GM21390 (cell line): ENCODE data around the gene PCNT.

ENCODE experiments used
- ATAC-seq: cut with Tn5 transposase; IDR thresholded peaks from one replicate; pipeline ENCODE4 v1.9.1; 2021; ENCODE audit not compliant: unreplicated experiment

The PCNT gene

DNA sequence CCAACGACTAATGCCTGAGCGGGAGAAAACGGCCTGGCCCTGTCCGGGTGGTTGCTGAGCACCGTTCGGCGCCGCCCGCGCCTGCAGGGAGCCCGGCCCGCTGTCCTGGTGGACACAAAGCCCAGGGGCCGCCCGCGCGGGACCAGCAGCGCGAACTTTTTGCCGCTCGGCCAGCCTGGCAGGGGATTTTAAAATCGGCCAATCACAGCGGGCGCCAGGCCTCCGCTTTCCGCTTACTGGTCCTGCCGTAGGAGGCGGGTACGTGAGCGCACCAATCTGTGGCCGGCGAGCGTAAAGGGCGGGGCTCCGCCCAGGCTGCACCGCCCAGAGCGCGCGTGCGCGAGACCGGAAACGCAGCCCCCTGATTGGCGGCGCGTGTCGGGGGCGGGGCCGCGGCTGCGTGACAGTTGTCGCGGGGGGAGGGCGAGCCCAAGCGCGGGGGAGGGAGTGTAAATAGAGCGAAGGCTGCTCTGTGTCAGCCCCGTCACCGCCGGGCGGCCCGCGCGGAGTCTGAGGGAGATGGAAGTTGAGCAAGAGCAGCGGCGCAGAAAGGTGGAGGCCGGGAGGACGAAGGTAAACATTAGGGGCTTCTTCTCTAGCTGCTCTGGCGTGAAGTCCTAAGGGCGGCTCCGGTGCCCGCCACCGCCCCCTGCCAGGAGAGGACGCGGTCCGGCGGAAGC is at the start of gene PCNT, which contains the start of gene C21orf58:
Gene PCNT (plus strand): TSS at position 447 of the 680 bp plus-strand sequence. CDS start 73 bp downstream, at position 520.
Gene C21orf58 (minus strand): TSS at position 161 of the 680 bp plus-strand sequence. CDS start 1,132 bp downstream, outside the sequence.
- ATAC-seq = peak; percentile 68

- no peak for ATAC-seq
Measured at GRCh38 chr21:46274797-46275390, 49.1 kb upstream of the PCNT start.

DNA sequence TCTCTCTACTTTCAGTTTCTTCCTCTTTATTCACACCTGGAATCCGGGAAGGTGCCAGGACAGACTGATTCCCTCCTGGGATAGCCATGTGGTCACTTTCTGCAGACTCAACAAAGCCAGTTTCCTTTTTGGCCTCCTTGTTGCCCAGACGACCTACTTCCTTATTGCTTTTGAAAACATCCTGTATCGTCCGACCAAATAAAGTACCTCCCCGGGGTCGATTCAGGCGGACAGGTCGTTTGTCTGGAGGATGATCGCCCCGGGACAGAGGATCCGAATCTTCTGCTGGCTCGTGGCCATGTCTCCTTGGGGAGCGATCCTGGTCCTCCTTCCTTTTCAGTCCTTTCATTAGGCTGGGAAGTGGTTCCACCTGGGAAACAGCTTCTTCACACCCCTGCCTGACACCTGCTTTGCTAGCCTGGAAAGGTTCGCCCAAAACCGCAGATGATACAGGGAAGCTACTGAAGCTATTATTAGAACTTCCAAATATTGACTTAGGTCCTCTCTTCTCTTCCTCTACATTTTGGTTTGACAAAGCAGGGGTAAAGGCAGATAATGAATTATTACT is 39.8 kb upstream of the PCNT start:
- no peak for ATAC-seq

- no peak for ATAC-seq
Measured at GRCh38 chr21:46284733-46285132, 39.2 kb upstream of the PCNT start.

DNA sequence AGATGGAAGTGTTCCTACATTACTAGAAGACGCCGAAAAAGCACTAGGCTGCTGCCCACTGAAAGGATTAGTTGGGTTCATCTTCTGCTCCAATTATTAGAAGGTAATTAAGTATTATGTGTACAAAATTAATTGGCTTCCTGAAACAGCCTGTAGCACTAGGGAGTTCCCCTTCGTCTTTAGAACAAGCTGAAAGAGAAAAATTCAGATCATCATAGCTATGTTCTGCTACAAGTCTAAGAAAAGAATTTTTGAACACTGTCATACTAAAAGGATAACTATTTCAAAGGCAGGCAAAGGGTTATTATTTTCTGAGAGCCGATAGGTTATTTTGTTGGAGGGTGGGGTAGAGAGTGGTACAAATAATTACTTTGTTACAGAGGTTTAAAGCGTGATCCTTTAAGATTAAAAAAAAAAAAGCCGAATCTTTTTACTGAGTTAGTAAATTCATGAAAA is 38.7 kb upstream of the PCNT start, which contains the start of gene MCM3AP:
Gene MCM3AP (minus strand): TSS at position 406 of the 456 bp plus-strand sequence. CDS start 325 bp downstream, at position 81.
- no peak for ATAC-seq

DNA sequence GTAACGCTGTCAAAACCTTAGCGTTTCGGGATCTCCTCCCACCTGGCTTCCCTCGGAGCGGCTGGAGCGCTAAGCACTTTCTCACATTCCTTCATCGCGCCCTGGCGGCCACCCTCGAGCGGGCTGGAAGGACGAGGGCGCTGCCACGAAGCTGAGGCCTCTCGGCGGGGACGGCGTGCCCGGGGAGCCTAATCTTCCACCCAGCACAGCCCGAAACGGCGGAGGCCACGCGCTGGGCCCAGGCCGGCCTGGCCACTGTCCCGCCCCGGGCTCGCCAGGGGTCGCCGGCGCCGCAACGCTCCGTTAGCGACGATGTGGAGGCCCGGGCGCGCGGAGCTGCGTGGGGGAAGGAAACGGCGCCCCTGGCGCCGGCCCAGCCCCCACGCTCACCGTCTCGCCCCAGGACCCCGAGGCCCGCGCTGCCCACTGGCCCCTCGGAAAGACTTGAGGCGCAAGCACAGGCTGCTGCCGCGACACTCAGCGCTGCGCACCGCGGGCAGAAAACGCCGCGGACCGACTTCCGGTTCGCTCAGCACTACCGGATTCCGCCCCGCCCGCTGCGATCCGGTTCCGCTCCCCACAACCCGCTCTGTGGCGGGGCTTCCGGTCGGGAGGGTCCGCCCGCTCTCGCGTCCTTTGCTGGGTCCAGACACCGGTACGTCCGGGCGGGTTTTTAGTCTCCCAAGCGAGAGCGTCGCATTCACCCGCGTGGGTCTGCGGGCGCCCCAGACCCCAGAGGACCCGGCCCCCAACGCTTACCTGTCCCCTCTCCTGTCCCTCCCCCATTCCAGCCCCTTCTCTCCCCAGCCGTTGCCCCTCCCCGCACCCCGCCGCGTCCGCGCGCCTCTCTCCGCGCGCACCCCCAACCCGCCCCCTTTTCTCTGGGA is 38.0 kb upstream of the PCNT start, which contains the start of gene YBEY:
Gene YBEY (plus strand): TSS at position 582 of the 887 bp plus-strand sequence. CDS start 572 bp downstream, outside the sequence.
- ATAC-seq = peak; percentile 84

DNA sequence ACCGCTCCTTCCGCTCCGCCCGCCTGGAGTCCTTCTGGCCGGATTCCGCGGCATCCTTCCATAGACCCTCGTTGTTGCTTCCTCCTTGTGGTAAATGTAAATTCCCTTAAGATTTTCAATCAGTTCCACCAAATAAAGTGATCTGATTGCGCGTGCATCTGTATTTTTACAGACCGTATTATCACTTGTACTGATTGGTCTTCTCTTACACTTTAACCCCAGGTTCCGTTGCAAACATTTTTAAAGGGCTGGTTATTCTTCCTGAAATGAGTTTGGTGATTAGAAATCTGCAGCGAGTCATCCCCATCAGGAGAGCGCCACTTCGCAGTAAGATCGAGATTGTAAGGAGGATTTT is 37.3 kb upstream of the PCNT start:
- ATAC-seq = no peak

- ATAC-seq = no peak
Measured at GRCh38 chr21:46287541-46287940, 36.4 kb upstream of the PCNT start.

GRCh38 chr21:46289655-46290179 is 34.2 kb upstream of the PCNT start:
- no peak for ATAC-seq

DNA sequence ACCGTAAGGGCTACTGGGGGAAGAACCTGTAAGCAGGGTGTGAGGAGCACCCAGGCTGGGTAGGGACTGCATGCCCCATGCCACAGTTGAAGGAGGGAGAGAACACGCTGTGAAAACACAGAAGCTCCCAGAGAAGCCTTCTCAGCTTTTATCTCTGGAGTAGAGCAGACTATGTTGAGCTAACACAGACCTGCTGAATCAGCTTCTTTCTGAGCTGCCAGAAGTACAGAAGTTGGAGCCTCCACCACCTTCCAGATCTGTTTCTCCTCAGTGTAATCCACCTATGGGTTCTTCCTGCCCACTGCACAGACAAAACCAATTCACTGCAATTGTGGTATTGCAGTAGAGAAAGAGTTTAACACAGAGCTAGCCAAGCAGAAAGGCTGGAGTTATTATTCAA is 32.4 kb upstream of the PCNT start:
- ATAC-seq = no peak

DNA sequence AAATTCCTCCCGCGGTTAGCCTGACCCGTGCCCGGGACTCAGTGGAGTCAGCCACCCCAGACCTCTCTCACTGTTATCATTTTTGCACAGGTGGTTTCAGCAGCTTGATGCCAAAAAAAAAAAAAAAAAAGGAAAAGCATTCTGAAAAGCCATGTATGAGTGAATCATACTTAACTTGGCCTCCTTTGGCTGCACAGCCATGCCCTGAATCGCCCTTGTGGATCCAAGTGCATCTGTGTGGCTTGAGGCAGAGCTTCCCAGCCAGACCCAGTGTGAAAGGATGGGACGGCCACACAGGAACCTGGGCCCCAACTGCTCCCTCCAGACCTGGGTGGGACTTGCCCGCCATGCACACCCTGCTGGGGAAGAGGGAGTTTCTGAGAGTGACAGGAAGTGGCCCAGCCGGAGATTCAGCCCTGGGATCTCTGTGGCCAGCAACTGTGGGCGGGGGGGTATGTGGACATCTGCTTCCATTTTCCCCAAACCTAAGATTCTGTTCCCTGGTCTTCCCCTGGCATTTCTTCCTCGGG is 29.2 kb upstream of the PCNT start:
- no peak for ATAC-seq

GRCh38 chr21:46295177-46295770 is 28.7 kb upstream of the PCNT start:
- no peak for ATAC-seq

DNA sequence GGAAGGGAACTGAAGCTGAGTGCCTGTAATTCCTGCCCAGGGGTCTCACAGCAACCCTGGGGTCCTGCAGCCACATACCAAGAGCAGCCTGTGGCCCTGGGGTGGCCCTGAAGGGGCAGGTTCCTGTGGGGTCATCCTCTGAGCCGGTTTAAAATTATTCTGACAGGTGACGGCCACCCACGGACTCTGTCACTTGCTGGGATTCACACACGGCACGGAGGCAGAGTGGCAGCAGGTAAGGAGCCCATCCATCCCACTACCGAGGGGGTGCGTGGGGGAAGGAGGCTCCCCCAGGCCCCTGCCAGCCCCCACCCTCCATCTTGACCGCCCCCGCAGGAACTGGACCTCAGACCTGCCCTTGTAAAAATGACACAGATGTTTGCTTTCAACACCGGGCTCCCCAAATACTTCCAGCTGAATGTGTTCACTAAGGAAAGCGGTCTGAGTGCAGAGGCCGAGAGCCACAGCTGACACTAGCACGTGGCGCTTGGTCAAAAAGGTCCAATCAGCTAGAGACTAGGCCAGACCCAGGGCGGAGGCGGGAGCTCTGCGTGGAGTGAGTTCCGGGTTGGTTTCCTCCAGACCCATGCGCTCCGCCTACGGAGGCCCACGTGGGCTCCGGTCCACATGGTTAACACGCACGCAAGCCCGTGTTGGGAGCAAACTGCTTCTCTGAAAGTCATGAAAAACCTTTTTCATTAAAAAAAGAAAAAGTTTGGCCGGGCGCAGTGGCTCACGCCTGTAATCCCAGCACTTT is 27.8 kb upstream of the PCNT start:
- ATAC-seq = peak; percentile 78

- ATAC-seq = no peak
Measured at GRCh38 chr21:46297338-46298271, 26.4 kb upstream of the PCNT start.

- ATAC-seq = no peak
Measured at GRCh38 chr21:46299167-46299566, 24.8 kb upstream of the PCNT start.

DNA sequence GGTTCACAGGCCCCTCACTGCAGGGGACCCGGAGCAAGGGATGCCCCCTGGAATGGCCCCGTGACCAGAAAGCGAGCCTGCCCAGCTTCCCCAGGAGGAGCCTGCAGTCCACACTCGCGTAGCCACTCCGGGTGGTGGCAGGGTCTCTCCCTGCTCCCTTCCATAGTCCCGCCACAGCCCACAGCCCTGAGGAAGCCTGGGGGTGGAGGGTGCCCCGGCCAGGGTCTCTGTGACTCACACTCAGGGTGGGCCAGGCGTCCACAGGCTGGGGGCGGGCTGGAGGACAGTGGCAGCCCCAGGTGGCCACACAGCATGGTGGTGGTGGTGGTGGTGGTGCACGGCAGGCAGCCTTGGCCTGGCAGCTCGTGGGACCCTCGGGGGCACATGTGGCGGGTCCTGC is 22.2 kb upstream of the PCNT start:
- ATAC-seq = no peak

DNA sequence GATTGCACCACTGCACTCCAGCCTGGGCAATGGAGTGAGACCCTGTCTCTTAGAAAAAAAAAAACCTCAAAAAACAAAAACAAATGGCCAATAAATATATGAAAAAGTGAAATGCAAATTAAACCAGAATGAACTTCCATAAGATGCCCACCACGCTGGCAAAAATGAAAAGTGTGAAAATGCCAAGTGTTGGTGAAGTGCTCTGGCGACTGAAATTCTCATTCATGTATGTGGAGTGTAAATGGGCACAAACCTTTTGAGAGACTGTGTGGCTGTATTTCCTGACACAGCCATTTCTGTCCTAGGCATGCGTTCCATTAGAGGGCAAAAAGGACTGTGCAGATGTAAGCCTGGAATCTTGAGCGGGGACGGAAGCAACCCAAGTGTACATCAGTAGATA is 19.5 kb upstream of the PCNT start:
- ATAC-seq = no peak

- ATAC-seq = no peak
Measured at GRCh38 chr21:46304955-46305354, 19.0 kb upstream of the PCNT start.
